Measurements from ENCODE around the gene DDX1. TPM values are rescaled to one million over a fixed set of nuclear protein-coding genes. Genes with fewer than 3 reads are reported as not detected.

Gene DDX1
- total RNA-seq, 1 experiment from 2014 or later, result 37.5 TPM

- H4K20me1 ChIP-seq (ENCODE audit: insufficient read depth, low read depth, low read length), result no peaks in the 10 kb centered on the region
- H3K27ac ChIP-seq (ENCODE audit: low read length), result no peak overlapping the region
- peak; percentile 68 for DNase-seq
- H3K4me3 ChIP-seq (ENCODE audit: low read length), result no peak overlapping the region
- H3K4me1 ChIP-seq (ENCODE audit: low read length), result no peaks in the 10 kb centered on the region
- H3K4me2 ChIP-seq (ENCODE audit: low read depth, low read length, poor library complexity, severe bottlenecking), result no peak overlapping the region
- H2AFZ ChIP-seq (ENCODE audit: low read length), result no peak overlapping the region
- H3K9ac ChIP-seq (ENCODE audit: low read length), result no peak overlapping the region
- H3K36me3 ChIP-seq (ENCODE audit: insufficient read depth, low read length), result no peaks in the 10 kb centered on the region
- no peaks in the 10 kb centered on the region for H3K9me2 ChIP-seq (replicated peaks; ENCODE audit: insufficient read depth, low read length)
- H3K79me2 ChIP-seq (ENCODE audit: low read length), result no peaks in the 10 kb centered on the region
- no peaks in the 10 kb centered on the region for H3K9me3 ChIP-seq (ENCODE audit: low read length)
- no peaks in the 10 kb centered on the region for H3K27me3 ChIP-seq (ENCODE audit: low read length)
Observed at GRCh38 chr2:15636972-15637785, 45.5 kb downstream of the DDX1 start.

GRCh38 chr2:15638720-15639119, 47.1 kb downstream of the DDX1 start:
- no peak overlapping the region for H3K4me2 ChIP-seq (ENCODE audit: low read depth, low read length, poor library complexity, severe bottlenecking)

GRCh38 chr2:15639323-15640251, 47.9 kb downstream of the DDX1 start:
- no peak overlapping the region for H3K9ac ChIP-seq (ENCODE audit: low read length)
- no peak overlapping the region for H3K4me3 ChIP-seq (ENCODE audit: low read length)
- no peaks in the 10 kb centered on the region for H3K4me1 ChIP-seq (ENCODE audit: low read length)
- no peak for DNase-seq
- H2AFZ ChIP-seq (ENCODE audit: low read length), result no peak overlapping the region
- no peak overlapping the region for H3K4me2 ChIP-seq (ENCODE audit: low read depth, low read length, poor library complexity, severe bottlenecking)
- no peaks in the 10 kb centered on the region for H3K36me3 ChIP-seq (ENCODE audit: insufficient read depth, low read length)
- no peaks in the 10 kb centered on the region for H3K27me3 ChIP-seq (ENCODE audit: low read length)
- no peaks in the 10 kb centered on the region for H3K9me3 ChIP-seq (ENCODE audit: low read length)
- H3K9me2 ChIP-seq (replicated peaks; ENCODE audit: insufficient read depth, low read length), result no peaks in the 10 kb centered on the region
- no peaks in the 10 kb centered on the region for H4K20me1 ChIP-seq (ENCODE audit: insufficient read depth, low read depth, low read length)
- no peaks in the 10 kb centered on the region for H3K79me2 ChIP-seq (ENCODE audit: low read length)
- no peak overlapping the region for H3K27ac ChIP-seq (ENCODE audit: low read length)

More at GRCh38 chr2:15638720-15639119, 47.1 kb downstream of the DDX1 start:
- Histone ChIP-seq H3K36me3 (ENCODE audit: insufficient read depth, low read length) (no peaks in the 10 kb centered on the region), H3K4me3 (ENCODE audit: low read length) (no peak overlapping the region), H2AFZ (ENCODE audit: low read length) (no peak overlapping the region), H3K27me3 (ENCODE audit: low read length) (no peaks in the 10 kb centered on the region), H3K4me1 (ENCODE audit: low read length) (no peaks in the 10 kb centered on the region), H3K9ac (ENCODE audit: low read length) (no peak overlapping the region), H4K20me1 (ENCODE audit: insufficient read depth, low read depth, low read length) (no peaks in the 10 kb centered on the region), H3K9me2 (replicated peaks; ENCODE audit: insufficient read depth, low read length) (no peaks in the 10 kb centered on the region), H3K27ac (ENCODE audit: low read length) (no peak overlapping the region), H3K79me2 (ENCODE audit: low read length) (no peaks in the 10 kb centered on the region), H3K9me3 (ENCODE audit: low read length) (no peaks in the 10 kb centered on the region)
- DNase-seq, result no peak

DNA sequence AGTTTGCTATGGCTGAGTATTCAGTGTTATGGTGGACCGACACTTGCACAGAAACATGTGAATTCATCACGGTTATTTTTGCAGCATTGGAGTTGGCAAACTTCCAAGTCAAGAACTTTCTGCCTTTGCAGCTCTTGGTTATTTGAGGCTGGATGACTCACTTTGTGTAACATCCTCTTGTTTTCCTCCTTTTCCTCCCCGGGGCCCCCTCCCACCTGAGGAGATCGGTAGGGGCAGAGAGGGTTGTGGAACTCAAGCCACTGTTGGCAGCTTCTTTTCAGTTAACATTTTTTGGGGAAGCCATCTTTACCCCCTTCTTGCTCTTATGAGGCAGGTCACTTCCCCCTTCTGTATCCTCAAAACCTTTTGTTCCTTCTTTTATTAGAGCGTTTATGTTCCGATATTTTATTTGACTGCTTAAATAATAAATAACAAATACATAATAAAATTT, 48.6 kb downstream of the DDX1 start:
- Histone ChIP-seq H3K4me1 (ENCODE audit: low read length) (no peaks in the 10 kb centered on the region), H3K4me2 (ENCODE audit: low read depth, low read length, poor library complexity, severe bottlenecking) (no peak overlapping the region), H2AFZ (ENCODE audit: low read length) (no peak overlapping the region), H4K20me1 (ENCODE audit: insufficient read depth, low read depth, low read length) (no peaks in the 10 kb centered on the region), H3K79me2 (ENCODE audit: low read length) (no peaks in the 10 kb centered on the region), H3K9me3 (ENCODE audit: low read length) (no peaks in the 10 kb centered on the region), H3K27ac (ENCODE audit: low read length) (no peak overlapping the region), H3K9ac (ENCODE audit: low read length) (no peak overlapping the region), H3K27me3 (ENCODE audit: low read length) (no peaks in the 10 kb centered on the region), H3K4me3 (ENCODE audit: low read length) (no peak overlapping the region), H3K36me3 (ENCODE audit: insufficient read depth, low read length) (no peaks in the 10 kb centered on the region), H3K9me2 (replicated peaks; ENCODE audit: insufficient read depth, low read length) (no peaks in the 10 kb centered on the region)
- DNase-seq, result no peak

GRCh38 chr2:15640784-15641183, 49.1 kb downstream of the DDX1 start:
- Histone ChIP-seq H3K9ac (ENCODE audit: low read length) (no peak overlapping the region), H3K27me3 (ENCODE audit: low read length) (no peaks in the 10 kb centered on the region), H2AFZ (ENCODE audit: low read length) (no peak overlapping the region), H3K4me1 (ENCODE audit: low read length) (no peaks in the 10 kb centered on the region), H3K36me3 (ENCODE audit: insufficient read depth, low read length) (no peaks in the 10 kb centered on the region), H3K9me3 (ENCODE audit: low read length) (no peaks in the 10 kb centered on the region), H3K4me3 (ENCODE audit: low read length) (no peak overlapping the region), H4K20me1 (ENCODE audit: insufficient read depth, low read depth, low read length) (no peaks in the 10 kb centered on the region), H3K4me2 (ENCODE audit: low read depth, low read length, poor library complexity, severe bottlenecking) (no peak overlapping the region), H3K27ac (ENCODE audit: low read length) (no peak overlapping the region), H3K9me2 (replicated peaks; ENCODE audit: insufficient read depth, low read length) (no peaks in the 10 kb centered on the region), H3K79me2 (ENCODE audit: low read length) (no peaks in the 10 kb centered on the region)
- DNase-seq, result no peak

DNA sequence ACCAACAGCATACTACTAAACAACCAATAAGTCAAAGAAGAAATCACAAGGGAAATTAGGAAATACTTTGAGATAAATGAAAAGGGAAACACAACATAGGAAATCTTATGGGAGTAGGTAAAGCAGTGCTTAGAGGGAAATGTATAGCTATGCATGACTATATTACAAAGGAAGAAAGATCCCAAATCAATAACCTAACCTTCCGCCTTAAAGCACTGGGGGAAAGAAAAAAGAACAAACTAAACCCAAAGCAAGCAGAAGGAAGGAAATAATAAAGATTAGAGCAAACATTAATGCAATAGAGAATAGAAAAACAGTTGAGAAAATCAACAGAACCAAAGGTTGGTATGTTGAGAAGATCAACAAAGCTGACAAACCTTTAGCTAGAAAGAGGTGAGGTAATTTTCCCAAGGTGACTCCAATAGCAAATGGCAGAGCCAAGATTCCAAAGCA, 49.9 kb downstream of the DDX1 start:
- no peak overlapping the region for H3K4me3 ChIP-seq (ENCODE audit: low read length)
- no peaks in the 10 kb centered on the region for H3K27me3 ChIP-seq (ENCODE audit: low read length)
- H3K79me2 ChIP-seq (ENCODE audit: low read length), result no peaks in the 10 kb centered on the region
- no peaks in the 10 kb centered on the region for H3K4me1 ChIP-seq (ENCODE audit: low read length)
- H3K9ac ChIP-seq (ENCODE audit: low read length), result no peak overlapping the region
- no peaks in the 10 kb centered on the region for H3K9me3 ChIP-seq (ENCODE audit: low read length)
- no peaks in the 10 kb centered on the region for H3K36me3 ChIP-seq (ENCODE audit: insufficient read depth, low read length)
- H3K27ac ChIP-seq (ENCODE audit: low read length), result no peak overlapping the region
- H3K4me2 ChIP-seq (ENCODE audit: low read depth, low read length, poor library complexity, severe bottlenecking), result no peak overlapping the region
- H2AFZ ChIP-seq (ENCODE audit: low read length), result no peak overlapping the region
- no peaks in the 10 kb centered on the region for H4K20me1 ChIP-seq (ENCODE audit: insufficient read depth, low read depth, low read length)
- no peaks in the 10 kb centered on the region for H3K9me2 ChIP-seq (replicated peaks; ENCODE audit: insufficient read depth, low read length)
- no peak for DNase-seq

DNA sequence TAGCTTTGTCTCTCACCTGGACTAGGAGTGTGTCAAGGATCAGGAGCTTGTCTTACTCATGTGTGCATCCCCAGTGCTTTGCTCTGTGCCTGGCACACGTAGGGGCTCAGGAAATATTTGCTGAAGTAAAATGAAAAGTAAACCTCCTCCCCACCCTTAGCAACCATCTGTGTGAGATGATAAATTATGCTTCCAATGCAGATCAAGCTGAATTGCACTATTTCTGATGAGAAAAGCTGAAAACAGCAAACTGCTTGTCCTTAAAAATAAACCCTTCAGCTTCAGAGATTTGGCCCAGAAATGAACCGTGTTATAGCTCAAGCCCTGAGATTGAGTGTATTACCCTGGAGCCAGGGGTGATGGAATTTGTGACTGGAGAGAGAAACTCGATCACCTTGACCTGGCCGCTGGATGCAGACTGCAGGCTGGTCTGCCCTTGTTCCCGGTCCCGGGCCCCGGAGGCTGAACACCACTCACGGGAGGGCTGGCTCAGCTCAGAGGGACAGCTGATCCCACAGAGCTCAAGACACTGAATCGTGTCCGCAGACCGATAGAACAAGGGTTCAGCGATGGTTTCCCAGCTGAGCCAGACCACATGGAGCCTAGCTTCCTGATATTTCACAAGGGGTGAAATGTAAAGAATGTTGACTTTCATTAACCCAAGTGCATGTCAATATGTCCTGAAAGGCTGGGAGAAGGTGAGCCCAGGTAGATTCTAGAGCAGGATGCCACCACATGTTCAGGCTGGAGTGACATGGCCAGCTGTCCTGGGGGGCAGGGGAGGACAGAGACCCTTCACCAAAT, 50.5 kb downstream of the DDX1 start:
- no peaks in the 10 kb centered on the region for H3K9me3 ChIP-seq (ENCODE audit: low read length)
- DNase-seq, result no peak
- no peak overlapping the region for H3K4me2 ChIP-seq (ENCODE audit: low read depth, low read length, poor library complexity, severe bottlenecking)
- no peak overlapping the region for H3K4me3 ChIP-seq (ENCODE audit: low read length)
- no peak overlapping the region for H3K9ac ChIP-seq (ENCODE audit: low read length)
- no peaks in the 10 kb centered on the region for H3K36me3 ChIP-seq (ENCODE audit: insufficient read depth, low read length)
- no peak overlapping the region for H2AFZ ChIP-seq (ENCODE audit: low read length)
- H3K27ac ChIP-seq (ENCODE audit: low read length), result no peak overlapping the region
- no peaks in the 10 kb centered on the region for H4K20me1 ChIP-seq (ENCODE audit: insufficient read depth, low read depth, low read length)
- no peaks in the 10 kb centered on the region for H3K4me1 ChIP-seq (ENCODE audit: low read length)
- no peaks in the 10 kb centered on the region for H3K27me3 ChIP-seq (ENCODE audit: low read length)
- no peaks in the 10 kb centered on the region for H3K79me2 ChIP-seq (ENCODE audit: low read length)
- H3K9me2 ChIP-seq (replicated peaks; ENCODE audit: insufficient read depth, low read length), result no peaks in the 10 kb centered on the region

Data from Karpas-422 (cell line).